ENCODE measurements around the gene MCU.
"Not testable (repeated sequence)": the region's sequence is repeated elsewhere in the genome, so short reads cannot be mapped to it uniquely, and the experiment has no call there.

Gene MCU

DNA sequence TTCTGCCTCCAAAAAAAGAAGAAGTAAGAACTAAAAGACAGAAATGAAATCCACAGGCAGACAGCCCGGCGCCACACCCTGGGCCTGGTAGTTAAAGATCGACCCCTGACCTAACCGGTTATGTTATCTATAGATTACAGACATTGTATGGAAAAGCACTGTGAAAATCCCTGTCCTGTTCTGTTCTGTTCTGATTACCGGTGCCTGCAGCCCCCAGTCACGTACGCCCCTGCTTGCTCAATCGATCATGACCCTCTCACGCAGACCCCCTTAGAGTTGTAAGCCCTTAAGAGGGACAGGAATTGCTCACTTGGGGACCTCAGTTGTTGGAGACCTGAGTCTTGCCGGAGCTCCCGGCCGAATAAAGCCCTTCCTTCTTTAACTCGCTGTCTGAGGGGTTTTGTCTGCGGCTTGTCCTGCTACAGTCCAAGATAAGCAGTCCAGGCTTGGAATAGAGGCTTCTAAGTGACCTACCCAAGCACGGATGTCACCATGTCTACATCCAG, 212.1 kb downstream of the MCU start:
- not testable (repeated sequence) for DNase-seq (ENCODE audit: low spot score)

DNA sequence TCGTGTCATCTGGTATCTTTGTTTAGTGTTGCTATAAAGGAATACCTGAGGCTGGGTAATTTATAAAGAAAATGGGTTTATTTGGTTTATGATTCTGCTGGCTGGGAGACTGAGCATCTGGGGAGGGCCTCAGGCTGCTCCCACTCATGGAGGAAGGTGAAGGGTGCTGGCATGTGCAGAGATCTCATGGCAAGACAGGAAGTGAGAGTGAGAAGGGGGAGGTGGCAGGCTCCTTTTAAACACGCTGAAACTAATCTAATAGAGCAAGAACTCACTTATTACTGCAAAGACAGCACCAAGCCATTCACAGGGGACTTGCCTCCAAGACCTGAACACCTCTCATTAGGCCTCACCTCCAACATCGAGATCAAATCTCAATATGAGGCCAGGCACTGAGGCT, 212.9 kb downstream of the MCU start:
- no peak for DNase-seq (ENCODE audit: low spot score)

DNA sequence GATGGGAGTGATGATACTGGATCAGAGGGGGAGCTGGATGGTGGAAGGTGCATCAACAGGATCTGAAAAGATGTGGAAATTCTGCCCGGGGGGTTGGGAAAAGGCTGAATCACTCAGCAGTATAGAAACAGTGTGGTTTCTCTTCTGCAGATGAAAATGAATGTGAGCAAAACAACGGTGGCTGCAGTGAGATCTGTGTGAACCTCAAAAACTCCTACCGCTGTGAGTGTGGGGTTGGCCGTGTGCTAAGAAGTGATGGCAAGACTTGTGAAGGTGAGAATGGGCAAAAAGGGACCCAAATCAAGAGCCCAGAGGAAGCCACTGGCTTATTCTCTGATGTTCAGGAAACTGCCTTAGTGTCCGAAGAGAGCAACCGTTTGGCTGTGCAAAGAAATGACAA, 214.5 kb downstream of the MCU start:
- DNase-seq (ENCODE audit: low spot score) = no peak

DNA sequence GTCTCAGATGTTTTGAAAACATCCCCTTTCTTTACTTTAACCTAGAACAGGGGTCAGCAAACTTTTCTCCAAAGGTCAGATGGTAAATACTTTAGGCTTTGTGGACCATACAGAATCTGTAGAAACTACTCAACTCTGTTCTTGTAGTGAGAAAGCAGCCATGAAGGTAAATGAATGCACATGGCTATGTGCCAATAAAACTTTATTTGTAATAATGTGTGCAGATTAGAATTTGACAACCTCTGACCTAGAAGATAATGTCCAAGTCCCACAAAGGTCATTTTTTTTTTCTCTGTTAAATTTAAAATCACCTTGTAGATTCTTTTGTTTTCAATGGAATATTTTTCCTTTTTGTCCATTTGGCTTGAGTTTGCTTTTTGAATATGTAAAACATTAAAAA, 218.8 kb downstream of the MCU start:
- no peak for DNase-seq (ENCODE audit: low spot score)

DNA sequence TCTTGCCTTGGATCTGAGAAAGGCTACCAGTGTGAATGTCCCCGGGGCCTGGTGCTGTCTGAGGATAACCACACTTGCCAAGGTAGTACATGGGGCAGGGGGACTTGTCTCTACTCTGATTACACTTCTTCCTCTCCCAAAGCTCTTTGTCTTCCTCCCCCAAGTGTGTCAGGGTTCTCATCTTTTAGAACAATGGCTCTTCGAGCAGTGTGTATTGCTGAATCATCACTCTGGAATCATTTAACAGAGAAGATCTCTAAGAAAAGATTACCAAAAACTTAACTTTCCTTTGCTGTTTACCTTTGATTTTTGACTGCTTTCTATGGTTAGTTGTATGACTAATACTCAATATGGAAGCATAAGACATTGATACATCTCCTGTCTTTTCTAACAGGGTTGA, 219.8 kb downstream of the MCU start:
- DNase-seq (ENCODE audit: low spot score) = no peak

DNA sequence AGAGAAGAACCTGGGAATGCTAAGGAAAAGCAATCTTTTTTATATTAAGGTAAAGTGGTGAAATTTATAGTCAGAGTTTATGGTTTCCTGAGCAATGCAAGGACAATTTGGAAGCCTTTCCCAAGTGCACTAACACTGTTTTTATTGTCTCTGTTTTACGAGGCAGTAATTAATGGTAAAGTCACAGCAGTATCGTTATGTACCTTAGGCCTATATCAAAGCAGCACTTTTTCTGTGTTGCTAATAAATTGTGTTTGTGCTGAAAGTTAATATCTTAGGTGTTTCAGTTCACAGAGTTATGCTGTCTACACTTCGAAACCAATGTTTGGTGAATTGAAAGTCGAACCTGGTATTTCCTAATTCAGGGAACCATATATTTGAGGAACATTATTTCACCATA, 220.8 kb downstream of the MCU start:
- no peak for DNase-seq (ENCODE audit: low spot score)

DNA sequence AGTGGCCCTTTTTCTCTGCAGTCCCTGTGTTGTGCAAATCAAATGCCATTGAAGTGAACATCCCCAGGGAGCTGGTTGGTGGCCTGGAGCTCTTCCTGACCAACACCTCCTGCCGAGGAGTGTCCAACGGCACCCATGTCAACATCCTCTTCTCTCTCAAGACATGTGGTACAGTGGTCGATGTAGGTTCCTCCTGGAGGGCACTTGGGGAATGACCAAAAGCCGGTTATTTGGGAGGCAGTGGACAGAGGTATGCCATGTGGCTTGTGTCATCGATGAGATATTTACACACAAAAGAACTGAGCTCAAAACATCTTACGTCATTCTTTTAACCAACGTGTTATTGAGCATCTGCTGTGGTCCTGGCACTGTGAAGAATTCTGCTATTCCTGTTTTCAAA, 221.3 kb downstream of the MCU start:
- no peak for DNase-seq (ENCODE audit: low spot score)

DNA sequence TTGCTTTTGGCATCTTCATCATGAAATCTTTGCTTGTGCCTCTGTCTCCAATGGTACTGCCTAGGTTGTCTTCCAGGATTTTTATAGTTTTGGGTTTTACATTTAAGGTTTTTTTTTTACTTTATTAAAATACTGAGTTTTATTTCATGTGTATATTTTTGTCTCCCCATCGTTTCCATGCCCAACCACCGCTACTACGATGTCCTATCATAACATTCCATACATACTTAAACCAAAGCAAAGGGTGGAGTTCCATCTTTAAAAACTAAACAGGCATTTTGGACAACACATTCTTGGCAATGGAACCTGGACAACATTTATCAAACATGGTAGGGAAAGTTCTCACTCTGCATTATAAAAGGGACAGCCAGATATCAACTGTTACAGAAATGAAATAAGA, 225.3 kb downstream of the MCU start:
- DNase-seq (ENCODE audit: low spot score) = not testable (repeated sequence)

DNA sequence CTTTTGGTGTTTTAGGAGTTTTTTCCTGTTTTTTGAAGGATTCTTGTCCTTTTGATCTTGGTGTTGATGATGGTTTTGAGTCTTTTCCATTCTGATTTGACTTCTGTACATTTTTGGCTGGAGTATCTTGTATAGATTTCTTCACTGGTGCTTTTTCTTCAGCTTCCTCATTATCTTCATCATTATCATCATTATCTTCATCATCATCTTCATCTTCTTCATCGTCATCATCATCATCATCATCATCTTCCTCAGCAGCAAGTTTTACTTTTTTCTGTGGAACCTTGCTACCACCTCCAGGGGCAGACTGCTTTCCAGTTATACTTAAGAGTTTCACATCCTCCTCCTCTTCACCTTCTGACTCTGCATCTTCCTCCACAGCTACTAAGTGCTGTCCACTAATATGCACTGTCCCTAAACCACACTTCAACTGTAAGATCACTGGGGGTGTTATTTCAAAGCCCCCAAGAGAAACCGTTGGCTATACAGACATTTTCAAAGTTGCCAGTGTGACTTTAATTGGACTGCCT, 225.9 kb downstream of the MCU start:
- DNase-seq (ENCODE audit: low spot score) = not testable (repeated sequence)

DNA sequence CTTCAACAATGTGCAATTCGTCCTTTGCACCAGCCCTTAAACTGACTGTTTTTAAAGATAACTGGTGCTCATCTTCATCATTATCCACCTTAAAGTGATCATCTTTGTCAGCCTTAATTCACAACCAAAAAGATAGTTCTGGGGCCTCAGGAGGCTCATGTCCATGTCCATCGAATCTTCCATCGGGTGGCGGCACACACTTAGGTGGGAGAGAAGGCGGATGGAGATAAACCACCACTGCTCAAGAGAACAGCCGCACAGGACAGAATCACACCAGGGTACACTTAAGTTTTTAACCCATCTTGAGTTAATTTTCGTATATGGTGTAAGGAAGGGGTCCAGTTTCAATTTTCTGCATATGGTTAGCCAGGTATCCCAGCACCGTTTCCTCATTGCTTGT, 226.4 kb downstream of the MCU start:
- DNase-seq (ENCODE audit: low spot score) = no peak

DNA sequence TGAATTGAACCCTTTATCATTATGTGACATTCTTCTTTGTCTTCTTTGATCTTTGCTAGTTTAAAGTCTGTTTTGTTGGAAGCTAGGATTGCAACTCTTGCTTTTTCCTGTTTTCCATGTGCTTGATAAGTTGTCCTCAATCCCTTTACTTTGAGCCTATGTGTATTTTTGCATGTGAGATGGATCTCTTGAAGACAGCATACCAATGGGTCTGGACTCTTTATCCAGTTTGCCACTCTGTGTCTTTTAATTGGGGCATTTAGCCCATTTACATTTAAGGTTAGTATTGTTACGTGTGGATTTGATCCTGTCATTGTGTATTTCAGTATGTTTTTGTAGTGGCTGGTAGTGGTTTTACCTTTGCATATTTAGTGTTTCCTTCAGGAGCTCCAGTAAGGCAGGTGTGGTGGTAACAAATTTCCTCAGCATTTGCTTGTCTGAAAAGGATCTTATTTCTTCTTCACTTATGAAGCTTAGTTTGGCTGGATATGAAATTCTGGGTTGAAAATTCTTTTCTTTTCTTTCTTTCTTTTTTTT, 229.3 kb downstream of the MCU start:
- not testable (repeated sequence) for DNase-seq (ENCODE audit: low spot score)

DNA sequence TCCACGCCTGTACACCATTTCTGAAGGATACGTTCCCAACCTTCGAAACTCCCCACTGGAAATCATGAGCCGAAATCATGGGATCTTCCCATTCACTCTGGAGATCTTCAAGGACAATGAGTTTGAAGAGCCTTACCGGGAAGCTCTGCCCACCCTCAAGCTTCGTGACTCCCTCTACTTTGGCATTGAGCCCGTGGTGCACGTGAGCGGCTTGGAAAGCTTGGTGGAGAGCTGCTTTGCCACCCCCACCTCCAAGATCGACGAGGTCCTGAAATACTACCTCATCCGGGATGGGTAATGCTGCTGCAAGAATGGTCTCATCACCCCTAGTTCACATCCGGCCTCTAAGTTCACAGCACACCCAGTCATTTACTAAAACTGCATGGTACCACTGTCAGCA, 232.4 kb downstream of the MCU start:
- DNase-seq (ENCODE audit: low spot score) = no peak

DNA sequence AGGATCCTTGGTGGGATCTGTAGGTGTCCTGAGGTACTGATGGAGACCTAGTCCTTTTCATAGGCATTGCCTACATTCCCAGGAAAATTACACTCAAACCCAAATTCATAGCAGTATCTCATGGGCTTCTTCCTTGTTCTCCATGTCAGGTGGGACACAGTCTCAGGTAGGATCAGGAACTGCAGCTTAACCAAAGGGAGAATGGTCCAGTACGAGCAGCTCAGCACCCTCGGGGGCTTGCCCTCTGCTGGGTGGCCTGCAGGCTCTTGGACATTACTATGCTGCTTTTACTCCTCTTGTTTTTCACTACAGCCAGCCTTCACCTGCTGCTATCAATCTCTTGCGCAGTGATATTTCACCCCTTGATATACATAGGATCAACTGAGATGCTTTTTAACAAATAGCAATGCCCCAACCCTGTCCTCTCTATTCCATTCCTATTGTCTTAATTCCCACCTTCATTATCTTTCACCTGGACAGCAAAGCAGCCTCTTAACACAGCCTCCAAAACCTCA, 234.1 kb downstream of the MCU start:
- no peak for DNase-seq (ENCODE audit: low spot score)

DNA sequence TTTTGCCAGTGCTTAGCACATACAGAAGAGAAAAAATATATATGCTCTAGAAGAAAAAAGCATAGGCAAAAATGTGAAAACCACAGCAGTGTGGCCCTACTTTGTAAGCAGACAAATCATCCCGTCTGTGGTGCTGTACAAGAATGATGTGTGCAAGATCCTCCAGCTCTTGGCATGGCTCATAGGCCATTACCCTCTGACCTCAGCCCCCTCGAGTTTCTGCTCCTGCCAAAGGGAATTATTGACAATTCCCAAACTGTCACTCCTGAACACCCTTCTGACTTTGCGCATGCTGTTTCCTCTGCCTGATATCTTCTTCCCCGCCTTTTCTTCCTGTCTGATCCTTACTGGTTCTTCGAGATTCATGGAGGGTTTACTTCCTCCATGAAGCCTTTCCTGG, 235.5 kb downstream of the MCU start:
- DNase-seq (ENCODE audit: low spot score) = no peak

DNA sequence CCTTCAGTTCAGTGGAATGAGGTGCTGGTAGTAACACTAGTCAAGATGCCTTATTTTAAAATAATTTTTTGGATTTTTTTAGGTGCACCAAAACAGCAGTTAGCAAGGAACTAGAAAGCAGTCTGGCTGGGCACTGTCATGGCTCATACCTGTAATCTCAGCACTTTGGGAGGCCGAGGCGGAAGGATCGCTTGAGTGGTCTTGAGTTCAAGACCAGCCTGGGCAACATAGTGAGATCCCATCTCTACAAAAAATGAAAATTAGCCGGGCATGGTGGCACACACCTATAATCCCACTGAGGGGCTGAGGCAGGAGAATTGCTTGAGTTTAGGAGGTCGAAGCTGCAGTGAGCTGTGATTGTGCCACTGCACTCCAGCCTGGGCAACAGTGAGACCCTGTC, 236.9 kb downstream of the MCU start:
- DNase-seq (ENCODE audit: low spot score) = no peak

DNA sequence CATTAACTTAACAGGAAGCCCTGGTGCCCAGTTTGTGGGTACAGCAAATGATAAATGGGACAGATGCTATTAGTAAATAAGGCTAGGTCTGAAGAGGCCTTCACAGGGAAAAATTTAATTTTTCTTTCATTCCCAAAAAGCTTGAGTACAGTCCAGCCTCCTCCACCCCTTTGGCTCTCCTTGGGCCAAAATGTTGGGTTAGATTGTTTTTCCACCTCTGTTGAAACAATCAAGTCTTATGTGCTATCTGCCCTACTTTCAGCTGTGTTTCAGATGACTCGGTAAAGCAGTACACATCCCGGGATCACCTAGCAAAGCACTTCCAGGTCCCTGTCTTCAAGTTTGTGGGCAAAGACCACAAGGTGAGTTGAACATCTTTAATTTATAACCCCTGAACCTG, 238.3 kb downstream of the MCU start:
- DNase-seq (ENCODE audit: low spot score) = no peak

DNA sequence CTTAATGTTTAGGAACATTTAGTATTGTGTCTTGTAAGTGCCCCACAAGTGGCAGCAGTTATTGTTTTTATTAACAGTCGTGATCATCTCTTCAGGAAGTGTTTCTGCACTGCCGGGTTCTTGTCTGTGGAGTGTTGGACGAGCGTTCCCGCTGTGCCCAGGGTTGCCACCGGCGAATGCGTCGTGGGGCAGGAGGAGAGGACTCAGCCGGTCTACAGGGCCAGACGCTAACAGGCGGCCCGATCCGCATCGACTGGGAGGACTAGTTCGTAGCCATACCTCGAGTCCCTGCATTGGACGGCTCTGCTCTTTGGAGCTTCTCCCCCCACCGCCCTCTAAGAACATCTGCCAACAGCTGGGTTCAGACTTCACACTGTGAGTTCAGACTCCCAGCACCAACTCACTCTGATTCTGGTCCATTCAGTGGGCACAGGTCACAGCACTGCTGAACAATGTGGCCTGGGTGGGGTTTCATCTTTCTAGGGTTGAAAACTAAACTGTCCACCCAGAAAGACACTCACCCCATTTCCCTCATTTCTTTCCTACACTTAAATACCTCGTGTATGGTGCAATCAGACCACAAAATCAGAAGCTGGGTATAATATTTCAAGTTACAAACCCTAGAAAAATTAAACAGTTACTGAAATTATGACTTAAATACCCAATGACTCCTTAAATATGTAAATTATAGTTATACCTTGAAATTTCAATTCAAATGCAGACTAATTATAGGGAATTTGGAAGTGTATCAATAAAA, 240.5 kb downstream of the MCU start:
- DNase-seq (ENCODE audit: low spot score) = no peak

DNA sequence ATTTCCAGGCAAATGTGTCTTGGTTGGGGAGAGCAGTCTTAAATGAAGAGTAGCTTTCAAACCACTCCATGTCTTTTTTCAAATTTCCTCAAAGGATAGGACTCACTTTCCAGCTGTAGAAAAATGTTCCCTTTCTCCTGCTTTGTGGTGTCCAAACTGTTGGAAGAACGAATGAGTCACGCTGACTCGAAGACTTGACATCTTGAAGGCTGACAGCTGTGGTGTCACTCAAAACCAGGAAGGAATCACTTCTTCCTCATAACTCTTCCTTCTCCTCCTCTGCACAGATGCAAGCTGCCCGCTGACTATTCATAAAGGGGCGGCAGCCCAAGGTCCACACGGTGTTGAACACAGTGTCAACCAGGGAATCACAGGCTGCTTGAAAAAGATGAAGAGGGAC, 243.4 kb downstream of the MCU start:
- no peak for DNase-seq (ENCODE audit: low spot score)
